Ishikawa (cell line): ENCODE results near the gene PTPRN2.

ENCODE experiments used
- CEBPB ChIP-seq: IDR thresholded peaks from 2 replicates; pipeline ENCODE4 v1.6.1; 2012
- CREB1 ChIP-seq: IDR thresholded peaks from 2 replicates; pipeline ENCODE4 v1.6.1; 2012; ENCODE audit warnings: low read depth
- EGR1 ChIP-seq: IDR thresholded peaks from 2 replicates; pipeline ENCODE4 v1.6.1; 2012
- EP300 ChIP-seq: IDR thresholded peaks from 2 replicates; pipeline ENCODE4 v1.6.1; 2012; ENCODE audit warnings: borderline replicate concordance
- FOXM1 ChIP-seq: IDR thresholded peaks from 2 replicates; pipeline ENCODE4 v1.6.1; 2012; ENCODE audit warnings: low read depth, borderline replicate concordance
- NFIC ChIP-seq: IDR thresholded peaks from 2 replicates; pipeline ENCODE4 v1.6.1; 2012
- RAD21 ChIP-seq: IDR thresholded peaks from 2 replicates; pipeline ENCODE4 v1.6.1; 2012; ENCODE audit warnings: low read depth
- TEAD4 ChIP-seq: IDR thresholded peaks from 2 replicates; pipeline ENCODE4 v1.6.1; 2012
- YY1 ChIP-seq: IDR thresholded peaks from 2 replicates; pipeline ENCODE4 v1.6.1; 2012; ENCODE audit warnings: low read depth
- ZBTB7A ChIP-seq: IDR thresholded peaks from 2 replicates; pipeline ENCODE4 v1.6.1; 2012; ENCODE audit warnings: low read depth
- TF ChIP-seq, protein P1 (sequence below): IDR thresholded peaks from 2 replicates; pipeline ENCODE4 v1.6.1; 2012
- TF ChIP-seq, protein P2 (sequence below): IDR thresholded peaks from 2 replicates; pipeline ENCODE4 v1.6.1; 2012; ENCODE audit warnings: low read depth, mild to moderate bottlenecking
- TF ChIP-seq, protein P3 (sequence below): IDR thresholded peaks from 2 replicates; pipeline ENCODE4 v1.6.1; 2012

DNA sequence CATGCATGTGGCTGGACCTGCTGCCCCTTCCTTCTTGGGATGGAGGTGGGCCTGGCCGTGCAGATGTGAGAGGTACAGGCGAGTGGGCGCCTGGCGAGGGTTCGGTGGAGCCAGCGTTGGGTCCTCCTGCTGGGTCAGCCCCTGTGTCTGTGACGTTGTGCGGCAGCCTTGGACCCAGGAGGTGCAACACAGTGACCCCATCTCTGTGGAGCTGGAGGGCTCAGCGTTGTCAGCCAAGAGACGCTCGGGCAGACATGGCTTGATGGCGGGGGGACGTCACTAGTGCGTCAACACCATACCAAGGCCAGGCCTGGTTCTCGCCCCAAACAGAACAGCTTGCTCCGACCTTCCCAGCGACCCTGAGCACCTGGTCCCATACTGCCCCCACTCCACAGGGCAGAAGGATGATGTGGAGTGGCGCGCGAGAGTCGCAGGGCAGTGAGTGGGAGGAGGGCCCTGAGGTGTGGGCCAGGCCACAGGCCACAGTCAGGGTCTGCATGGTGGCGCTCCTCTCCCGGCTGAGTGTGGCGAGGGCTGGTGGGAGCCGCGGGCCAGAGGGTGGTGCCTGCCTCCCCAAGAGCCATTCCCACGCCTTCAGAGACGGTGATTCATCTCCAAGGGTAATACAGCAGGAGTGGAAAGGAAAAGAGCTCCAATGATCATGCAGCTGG lies 1066.4 kb downstream of the PTPRN2 start:
- TF ChIP-seq CEBPB, result no peak
- TF ChIP-seq CREB1, result no peak
- TF ChIP-seq, protein P1, sequence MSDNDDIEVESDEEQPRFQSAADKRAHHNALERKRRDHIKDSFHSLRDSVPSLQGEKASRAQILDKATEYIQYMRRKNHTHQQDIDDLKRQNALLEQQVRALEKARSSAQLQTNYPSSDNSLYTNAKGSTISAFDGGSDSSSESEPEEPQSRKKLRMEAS, result no peak
- TF ChIP-seq, protein P2, sequence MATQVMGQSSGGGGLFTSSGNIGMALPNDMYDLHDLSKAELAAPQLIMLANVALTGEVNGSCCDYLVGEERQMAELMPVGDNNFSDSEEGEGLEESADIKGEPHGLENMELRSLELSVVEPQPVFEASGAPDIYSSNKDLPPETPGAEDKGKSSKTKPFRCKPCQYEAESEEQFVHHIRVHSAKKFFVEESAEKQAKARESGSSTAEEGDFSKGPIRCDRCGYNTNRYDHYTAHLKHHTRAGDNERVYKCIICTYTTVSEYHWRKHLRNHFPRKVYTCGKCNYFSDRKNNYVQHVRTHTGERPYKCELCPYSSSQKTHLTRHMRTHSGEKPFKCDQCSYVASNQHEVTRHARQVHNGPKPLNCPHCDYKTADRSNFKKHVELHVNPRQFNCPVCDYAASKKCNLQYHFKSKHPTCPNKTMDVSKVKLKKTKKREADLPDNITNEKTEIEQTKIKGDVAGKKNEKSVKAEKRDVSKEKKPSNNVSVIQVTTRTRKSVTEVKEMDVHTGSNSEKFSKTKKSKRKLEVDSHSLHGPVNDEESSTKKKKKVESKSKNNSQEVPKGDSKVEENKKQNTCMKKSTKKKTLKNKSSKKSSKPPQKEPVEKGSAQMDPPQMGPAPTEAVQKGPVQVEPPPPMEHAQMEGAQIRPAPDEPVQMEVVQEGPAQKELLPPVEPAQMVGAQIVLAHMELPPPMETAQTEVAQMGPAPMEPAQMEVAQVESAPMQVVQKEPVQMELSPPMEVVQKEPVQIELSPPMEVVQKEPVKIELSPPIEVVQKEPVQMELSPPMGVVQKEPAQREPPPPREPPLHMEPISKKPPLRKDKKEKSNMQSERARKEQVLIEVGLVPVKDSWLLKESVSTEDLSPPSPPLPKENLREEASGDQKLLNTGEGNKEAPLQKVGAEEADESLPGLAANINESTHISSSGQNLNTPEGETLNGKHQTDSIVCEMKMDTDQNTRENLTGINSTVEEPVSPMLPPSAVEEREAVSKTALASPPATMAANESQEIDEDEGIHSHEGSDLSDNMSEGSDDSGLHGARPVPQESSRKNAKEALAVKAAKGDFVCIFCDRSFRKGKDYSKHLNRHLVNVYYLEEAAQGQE, result no peak
- no peak for TF ChIP-seq EGR1
- no peak for TF ChIP-seq NFIC
- no peak for TF ChIP-seq ZBTB7A
- TF ChIP-seq EP300, result no peak
- TF ChIP-seq, protein P3, sequence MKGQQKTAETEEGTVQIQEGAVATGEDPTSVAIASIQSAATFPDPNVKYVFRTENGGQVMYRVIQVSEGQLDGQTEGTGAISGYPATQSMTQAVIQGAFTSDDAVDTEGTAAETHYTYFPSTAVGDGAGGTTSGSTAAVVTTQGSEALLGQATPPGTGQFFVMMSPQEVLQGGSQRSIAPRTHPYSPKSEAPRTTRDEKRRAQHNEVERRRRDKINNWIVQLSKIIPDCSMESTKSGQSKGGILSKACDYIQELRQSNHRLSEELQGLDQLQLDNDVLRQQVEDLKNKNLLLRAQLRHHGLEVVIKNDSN, result no peak
- no peak for TF ChIP-seq YY1
- no peak for TF ChIP-seq RAD21
- TF ChIP-seq TEAD4, result no peak
- no peak for TF ChIP-seq FOXM1
